NCI-H2171 (cell line): ENCODE data around the gene PLA2G2C.
A peak's percentile ranks its signal among the peaks of the same experiment; 100 is the strongest.

ENCODE experiments used
- DNase-seq: peaks from one replicate; lab custom pipeline; 2025; lab: John Stamatoyannopoulos, UW

PLA2G2C gene

GRCh38 chr1:20207546-20207945 is 21.2 kb upstream of the PLA2G2C start:
- DNase-seq = no peak

DNA sequence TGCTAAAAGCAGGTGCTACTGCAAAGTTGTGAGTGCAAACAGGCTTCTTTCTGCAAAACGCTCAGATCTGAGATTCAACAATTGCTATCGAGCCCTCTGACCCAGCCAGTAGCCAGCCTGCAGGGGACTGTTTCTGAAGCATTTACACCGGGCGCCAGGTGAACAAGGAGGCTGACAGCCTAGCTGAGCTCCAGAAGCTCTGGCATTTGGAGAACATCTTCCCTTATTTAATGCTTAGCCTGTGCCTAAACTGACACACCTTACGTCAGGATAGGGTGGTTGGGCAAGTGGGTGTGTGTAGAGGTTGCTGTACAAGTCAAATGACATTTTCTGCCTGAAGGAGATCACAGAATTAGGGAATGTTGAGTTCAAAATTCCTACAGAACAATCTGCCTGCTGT is 15.8 kb upstream of the PLA2G2C start:
- DNase-seq = no peak

- DNase-seq = no peak
These were observed 14.6 kb upstream of the PLA2G2C start for GRCh38 chr1:20200966-20201365.

DNA sequence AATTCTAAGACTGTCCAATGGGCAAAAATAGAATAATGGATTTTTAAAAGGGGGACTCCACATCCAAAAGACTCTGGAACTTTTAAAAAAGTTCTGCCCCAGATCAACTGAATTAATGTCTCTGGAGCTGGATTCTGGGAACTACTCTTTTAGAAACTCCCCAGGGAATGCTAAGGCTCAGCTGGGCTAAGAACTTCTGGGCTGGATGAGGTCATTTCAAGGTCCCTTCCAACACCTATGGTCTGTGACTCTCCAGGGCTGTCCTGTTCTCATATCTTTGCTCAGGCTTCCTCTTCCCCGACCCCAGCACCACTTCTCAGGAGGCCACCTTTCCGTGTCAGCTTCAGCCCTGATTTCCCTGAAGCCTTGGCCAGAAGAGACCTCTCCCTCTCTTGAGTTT is 13.5 kb upstream of the PLA2G2C start:
- no peak for DNase-seq

- no peak for DNase-seq
These were observed 13.1 kb upstream of the PLA2G2C start for GRCh38 chr1:20199403-20199802.

GRCh38 chr1:20198918-20199317 is 12.6 kb upstream of the PLA2G2C start:
- no peak for DNase-seq

DNA sequence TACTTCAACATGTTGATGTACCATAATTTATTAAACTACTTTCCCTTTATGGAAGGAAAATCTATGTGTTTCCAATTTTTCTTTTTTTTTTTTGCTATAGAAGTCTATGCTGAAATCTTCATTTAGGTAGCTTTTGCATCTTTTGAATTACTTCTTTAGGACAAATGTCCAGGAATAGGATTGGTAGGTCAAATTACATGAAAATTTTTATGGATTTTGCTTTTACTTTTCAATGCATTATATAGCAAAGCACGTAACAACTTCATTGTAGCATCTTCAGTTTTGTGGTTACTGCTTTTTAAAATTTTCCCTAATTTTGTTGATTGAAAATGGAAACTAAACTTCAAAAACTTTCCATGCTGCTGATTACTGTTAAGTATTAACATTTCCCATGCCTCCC is 12.0 kb upstream of the PLA2G2C start:
- no peak for DNase-seq

DNA sequence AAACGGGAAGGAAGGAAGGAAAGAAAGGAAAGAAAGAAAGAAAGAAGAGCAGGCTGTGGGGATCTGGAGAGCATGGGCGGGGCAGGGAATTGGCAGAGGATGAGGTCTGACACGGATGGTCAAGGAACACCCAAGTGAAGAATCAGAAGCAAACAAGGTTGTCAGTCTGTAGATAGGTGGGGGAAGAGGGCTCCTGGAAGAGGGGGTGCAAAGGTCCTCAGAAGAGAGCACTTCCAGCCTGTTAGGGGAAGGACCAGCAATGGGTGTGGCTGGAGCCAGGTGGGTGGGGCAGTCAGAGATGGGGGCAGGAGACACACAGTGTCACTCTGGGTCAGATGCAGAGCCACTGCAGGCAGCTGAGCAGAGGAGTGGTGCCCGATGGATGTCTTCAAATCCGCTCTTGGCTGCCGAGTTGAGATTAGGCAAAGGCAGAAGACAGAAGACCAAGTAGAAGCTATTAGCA is 11.0 kb upstream of the PLA2G2C start:
- no peak for DNase-seq

DNA sequence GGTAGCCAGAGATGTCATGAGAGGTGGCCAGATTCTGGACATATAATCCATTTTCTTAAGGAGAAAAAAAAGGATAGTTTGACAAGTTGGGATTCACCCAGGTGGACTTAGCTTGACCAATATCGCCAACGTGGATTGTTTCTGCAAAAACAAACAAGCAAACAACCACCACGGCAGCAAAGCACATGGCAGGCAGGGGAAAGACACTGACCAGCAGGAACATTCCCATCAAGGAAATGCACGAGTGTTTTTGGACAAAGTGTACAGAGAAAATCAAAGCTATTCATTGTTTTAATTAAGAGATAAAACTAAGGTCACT is 9.1 kb upstream of the PLA2G2C start:
- no peak for DNase-seq

DNA sequence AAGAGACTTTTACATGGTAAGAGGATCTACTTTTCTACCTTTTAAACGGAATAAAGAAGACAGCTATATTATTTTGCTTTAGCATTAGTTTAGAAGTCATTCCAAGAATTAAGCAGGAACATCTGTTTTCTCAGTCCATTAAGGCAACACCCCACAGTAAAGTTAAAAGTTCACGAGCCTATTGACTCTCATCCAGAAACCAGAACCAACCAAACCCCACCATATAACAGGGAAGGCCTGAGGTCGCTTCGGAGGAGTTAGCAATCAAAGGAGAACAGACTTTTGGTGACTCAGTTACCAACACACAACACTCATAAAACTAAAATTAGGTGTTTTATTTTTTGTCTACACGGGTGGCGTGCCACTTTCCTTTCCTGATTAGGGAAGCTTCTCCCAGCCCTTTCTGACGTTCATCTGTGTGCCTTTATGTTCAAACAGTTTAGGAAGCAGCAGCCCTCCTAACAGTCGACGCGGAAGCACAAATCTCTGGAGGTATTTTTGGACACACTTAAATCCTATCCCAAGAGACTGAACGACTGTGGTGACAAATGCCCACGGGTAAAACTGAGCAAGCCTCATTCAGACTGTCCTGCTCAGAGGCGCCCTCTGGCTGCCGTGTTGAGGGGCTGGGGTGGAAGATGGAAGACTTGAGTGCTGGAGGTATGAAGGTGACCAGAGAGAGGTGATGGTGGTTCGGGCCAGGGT is 8.6 kb upstream of the PLA2G2C start:
- DNase-seq = peak; percentile 22

DNA sequence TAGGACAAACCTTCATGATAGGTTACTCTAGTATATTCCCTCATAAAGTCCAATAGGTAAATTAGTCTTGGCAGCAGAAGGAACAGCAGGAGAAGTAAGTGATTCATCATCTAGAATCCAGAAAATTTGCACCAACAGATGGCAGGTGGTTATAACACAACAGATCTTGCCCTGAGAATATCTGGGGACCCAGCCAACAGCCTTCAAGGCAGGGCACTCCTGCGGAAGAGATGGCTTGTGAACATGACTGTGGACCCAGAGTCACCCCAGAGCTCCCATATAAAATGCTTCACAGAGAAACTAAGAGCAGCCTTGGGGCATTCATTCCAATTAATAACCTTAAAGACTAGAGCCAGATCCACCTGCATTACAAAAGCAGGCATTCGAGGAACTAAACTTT is 7.9 kb upstream of the PLA2G2C start:
- peak; percentile 75 for DNase-seq

GRCh38 chr1:20192871-20193411 is 6.6 kb upstream of the PLA2G2C start:
- no peak for DNase-seq

- DNase-seq = no peak
These were observed 6.0 kb upstream of the PLA2G2C start for GRCh38 chr1:20192364-20192763.

DNA sequence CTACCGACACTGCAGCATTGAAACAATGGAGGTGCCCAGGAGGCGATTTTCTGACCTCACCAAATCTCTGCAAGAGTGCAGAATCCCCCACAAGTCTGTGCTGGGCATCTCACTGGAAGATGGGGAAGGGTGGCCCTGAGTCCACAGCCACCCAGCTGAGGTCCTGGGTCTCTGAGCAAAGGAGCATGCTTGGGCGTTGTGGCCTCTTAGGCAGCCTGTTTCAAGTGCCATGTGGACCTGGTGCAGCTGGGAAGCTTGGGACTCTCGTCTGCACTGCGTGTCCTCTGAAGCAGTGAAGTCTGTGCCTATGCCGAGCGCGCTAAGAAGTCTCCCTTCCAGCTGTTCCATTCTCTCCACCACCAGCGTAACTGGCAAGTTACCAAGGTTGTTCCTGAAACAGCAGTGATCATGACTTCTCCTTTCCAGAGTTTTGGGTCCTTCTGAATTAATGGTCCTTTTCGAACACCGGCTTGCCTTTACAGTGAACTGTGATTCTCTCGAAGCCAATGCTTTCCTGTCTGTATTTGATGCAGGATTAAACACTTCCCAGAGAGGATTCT is 5.0 kb upstream of the PLA2G2C start:
- no peak for DNase-seq

DNA sequence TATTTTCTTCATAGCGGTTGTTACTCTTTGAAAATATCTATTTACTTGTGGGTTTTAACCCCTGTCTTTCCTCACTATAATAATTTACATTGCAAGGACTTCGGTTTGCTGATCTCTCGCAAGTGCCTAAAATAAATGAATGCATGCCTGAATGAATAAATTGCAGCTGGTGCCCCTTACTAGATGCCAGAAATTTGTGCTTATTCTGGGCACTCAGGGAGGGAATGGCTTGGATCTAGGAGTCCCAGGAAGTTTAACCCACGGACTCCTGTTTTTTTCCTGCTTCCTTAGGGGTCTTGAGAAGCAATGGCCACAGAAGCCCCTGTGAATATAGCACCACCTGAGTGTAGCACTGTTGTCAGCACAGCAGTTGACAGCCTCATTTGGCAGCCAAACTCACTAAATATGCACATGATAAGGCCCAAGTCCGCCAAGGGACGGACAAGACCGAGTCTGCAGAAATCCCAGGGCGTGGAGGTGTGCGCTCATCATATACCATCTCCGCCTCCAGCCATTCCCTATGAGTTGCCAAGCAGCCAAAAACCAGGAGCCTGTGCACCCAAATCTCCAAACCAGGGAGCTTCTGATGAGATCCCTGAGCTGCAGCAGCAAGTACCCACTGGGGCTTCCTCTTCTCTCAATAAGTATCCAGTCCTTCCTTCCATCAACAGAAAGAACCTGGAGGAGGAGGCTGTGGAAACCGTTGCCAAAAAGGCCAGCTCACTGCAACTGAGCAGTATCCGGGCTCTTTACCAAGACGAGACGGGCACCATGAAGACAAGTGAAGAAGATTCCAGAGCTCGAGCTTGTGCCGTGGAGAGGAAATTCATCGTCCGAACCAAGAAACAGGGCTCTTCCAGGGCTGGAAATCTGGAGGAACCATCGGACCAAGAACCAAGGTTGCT is 4.2 kb upstream of the PLA2G2C start:
- no peak for DNase-seq

GRCh38 chr1:20189664-20190063 is 3.3 kb upstream of the PLA2G2C start:
- no peak for DNase-seq

DNA sequence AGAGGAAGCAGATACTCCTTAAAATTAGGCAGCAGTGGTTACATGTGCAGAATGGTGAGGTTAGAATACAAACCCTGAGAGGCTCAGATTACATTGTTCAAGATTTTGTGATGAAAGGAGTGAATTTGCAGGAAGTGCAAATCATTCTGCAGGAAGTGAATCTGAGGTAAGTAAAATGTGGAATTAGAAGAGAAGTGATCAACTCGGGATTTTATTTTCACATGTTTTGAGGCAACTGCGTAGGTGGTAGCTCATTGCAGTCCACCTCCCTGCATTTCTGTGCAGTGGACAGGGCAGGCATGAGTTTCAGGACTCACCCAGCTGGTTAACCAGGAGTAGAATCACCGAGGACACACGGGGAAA is 2.1 kb upstream of the PLA2G2C start:
- no peak for DNase-seq

DNA sequence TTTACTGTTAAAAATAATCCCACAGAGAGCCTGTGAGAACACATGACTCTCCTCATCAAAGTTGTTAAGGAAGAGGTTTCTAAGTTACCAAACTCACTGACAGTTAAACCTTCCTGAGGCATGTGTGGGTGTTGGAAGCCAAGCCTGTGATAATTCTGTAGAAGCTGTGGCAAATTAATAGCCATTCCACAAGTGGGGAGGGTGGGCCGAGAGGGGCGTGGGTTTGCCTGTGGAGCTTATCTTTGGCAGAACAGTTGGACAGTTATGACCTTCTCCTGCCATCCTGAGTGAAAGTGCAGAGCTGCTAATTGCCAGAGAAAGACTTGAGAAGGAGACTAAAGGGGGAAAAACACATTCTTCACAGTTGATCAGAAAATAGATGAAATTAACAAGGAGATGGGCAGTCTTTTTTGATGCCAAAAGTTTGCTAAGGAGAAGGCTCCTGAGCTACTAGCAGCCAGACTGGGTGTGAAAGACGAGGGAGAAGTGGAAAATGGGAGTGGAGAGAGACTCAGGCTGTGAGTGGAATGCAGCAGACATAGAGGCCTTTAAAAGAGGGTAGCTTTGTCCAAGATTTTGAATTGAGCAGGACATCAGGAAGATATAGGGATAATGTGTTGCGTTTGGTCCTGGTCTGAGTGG is 1.6 kb upstream of the PLA2G2C start:
- DNase-seq = no peak

- peak; percentile 79 for DNase-seq
These were observed 940 bp upstream of the PLA2G2C start for GRCh38 chr1:20187103-20187812.

GRCh38 chr1:20184997-20185833 is 1.1 kb downstream of the PLA2G2C start:
- no peak for DNase-seq

GRCh38 chr1:20184481-20184900 is 1.8 kb downstream of the PLA2G2C start:
- DNase-seq = no peak
